ENCODE measurements around the gene MMP17.

Gene MMP17

GRCh38 chr12:131810726-131811125 is 17.5 kb upstream of the MMP17 start:
- DNase-seq = no peak
- TF ChIP-seq GATA1 (IDR thresholded peaks at IDR 0.05; ENCODE audit: low read depth, low read length) = no peak
- TF ChIP-seq POLR2A (IDR thresholded peaks at IDR 0.05; ENCODE audit: low read length) = no peak

DNA sequence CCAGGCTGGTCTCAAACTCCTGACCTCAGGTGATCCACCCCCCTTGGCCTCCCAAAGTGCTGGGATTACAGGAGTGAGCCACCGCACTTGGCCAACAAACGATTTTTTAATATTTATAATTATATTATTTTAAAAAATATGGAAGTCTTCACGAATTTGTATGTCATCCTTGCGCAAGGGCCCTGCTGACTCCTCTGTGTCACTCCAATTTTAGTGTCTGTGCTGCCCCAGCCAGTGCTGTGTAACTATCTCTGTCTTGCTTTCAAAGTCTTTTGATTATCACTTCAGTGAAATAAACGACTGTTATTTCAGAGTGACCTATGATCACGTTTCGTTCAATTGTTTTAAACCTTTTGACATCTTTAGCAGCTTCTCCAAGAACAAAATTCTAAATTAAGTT is 13.1 kb upstream of the MMP17 start:
- no peak for TF ChIP-seq POLR2A (IDR thresholded peaks at IDR 0.05; ENCODE audit: low read length)
- no peak for TF ChIP-seq GATA1 (IDR thresholded peaks at IDR 0.05; ENCODE audit: low read depth, low read length)
- no peak for DNase-seq

DNA sequence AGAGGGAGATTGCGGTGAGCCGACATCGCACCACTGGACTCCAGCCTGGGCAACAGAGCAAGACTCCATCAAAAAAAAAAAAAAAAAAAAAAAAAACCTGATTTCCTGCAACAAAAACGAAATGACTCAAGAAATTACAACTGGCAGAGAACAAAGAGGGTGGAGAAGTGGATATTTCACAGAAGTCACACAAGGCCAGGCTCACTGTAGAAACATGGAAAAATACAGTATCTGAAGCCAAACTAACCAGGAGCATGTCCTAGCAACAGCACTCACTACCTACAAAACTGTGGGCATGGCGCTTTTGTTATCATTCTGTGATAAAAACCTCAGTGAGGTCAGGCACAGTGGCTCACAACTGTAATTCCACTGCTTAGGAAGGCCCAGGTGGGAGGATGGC is 11.7 kb upstream of the MMP17 start:
- no peak for TF ChIP-seq GATA1 (IDR thresholded peaks at IDR 0.05; ENCODE audit: low read depth, low read length)
- TF ChIP-seq POLR2A (IDR thresholded peaks at IDR 0.05; ENCODE audit: low read length) = no peak
- DNase-seq = no peak

DNA sequence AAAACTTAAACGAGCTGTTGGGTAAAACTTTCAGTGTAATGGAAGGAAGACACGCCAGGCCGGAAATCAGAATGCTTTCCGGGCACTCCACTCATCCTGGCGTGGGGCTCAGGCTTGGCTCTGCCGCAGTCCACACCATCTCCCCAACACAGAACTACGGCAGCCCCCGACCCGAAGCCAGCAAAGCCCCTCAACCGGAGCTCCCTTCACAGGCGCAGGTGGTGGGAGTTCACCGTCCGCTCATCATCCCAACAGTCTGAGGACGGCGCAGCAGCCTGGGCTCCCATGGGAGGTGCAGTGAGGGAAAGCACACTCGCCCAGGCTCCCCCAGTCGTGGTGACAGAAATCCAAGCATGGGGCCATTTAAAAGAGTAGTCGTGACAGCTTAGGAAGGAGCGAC is 11.0 kb upstream of the MMP17 start:
- no peak for TF ChIP-seq GATA1 (IDR thresholded peaks at IDR 0.05; ENCODE audit: low read depth, low read length)
- no peak for TF ChIP-seq POLR2A (IDR thresholded peaks at IDR 0.05; ENCODE audit: low read length)
- DNase-seq = no peak

DNA sequence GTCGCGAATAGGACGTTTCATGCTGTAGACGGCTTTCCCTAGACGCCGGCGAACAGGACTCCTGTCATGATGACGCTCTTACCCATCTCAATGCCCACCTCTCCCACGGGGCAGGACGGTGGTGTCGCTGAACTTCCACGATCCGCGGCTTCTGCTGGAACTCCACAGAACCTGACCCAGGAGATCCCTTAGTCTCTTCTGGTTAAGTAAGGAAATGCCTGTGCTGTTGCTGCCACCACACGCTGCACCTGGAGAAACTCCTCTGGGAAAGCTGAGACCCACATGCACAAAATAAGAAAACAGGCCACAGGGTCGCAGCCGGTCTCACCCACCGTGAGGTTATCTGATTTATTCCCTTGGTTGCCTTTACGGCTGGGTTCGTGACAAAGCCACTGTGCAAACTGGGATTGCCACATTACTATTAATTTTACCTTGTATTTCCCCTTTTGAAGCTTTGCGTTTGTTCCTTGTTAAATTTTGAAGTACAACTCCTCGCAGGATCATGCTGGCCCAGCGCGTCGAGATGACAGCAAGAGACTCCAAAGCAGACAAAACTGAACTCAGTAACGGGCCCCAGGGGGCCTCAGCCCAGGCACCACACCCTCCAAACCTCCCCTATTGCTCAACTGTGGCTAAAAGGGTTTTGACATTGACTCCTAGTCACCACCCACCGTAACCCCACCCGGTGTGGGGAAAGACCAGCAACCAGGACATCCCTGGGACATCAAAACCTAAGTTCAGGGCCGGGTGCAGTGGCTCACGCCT is 9.2 kb upstream of the MMP17 start:
- no peak for DNase-seq
- TF ChIP-seq GATA1 (IDR thresholded peaks at IDR 0.05; ENCODE audit: low read depth, low read length) = no peak
- TF ChIP-seq POLR2A (IDR thresholded peaks at IDR 0.05; ENCODE audit: low read length) = no peak

DNA sequence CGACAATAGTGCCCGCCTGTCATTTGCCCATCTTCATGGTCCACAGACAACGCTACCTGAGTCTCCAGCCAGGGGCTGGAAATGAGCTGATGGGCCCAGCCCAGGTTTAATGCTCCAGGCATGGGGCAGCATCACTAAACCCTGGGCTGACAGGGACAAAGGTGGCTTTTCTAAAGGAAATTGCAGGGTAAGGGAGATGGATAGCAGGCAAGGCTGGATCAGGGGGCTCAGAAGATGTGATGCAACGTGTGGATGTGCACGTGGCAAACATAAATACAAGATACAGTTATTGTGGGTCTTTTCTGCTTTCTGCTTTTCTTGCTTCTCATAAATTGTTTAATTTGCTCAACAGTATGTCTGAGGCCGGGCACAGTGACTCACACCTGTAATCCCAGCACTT is 3.7 kb upstream of the MMP17 start:
- TF ChIP-seq POLR2A (IDR thresholded peaks at IDR 0.05; ENCODE audit: low read length) = no peak
- no peak for TF ChIP-seq GATA1 (IDR thresholded peaks at IDR 0.05; ENCODE audit: low read depth, low read length)
- DNase-seq = no peak

GRCh38 chr12:131825146-131825892 is 2.9 kb upstream of the MMP17 start:
- TF ChIP-seq GATA1 (IDR thresholded peaks at IDR 0.05; ENCODE audit: low read depth, low read length) (no peak), POLR2A (IDR thresholded peaks at IDR 0.05; ENCODE audit: low read length) (no peak)
- DNase-seq = no peak

DNA sequence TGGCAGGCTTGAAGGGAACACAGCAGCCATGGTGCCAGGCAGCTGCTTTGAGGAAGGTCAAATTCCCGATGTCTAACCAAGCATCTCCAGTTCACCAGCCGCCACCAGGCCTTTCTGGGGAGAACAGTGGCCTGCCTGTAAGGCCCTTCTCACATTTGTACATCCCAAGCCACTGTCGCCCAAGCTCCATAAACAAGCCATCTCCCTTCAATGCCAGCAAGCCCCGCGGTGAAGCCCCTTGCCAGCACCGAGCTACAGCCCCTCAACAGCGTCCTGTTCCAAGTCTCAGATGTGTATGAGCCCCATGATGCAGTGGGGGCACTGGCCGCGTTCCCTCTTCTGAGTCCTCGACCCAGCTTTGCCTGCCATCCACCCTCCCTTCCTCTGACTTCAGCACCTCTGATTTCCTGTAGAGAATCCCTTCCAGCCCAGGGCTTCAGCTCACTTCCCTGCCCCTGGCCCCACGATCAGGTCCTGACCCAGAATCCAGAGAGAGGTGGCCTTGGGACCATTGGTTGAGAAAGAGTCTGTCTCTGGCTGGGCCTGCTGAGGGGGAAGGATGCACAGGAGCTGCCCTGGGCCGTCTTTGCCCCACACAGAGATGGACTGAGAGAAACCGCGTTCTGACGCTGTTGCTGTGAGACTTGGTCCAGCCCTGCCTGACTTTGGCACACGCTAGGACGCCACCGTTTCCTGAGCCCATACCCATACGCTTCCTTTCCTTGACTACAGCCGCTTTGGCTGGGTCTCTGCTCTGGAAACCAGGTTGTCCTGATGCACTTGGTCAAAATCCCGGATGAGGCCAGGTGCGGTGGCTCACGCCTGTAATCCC is 1.9 kb upstream of the MMP17 start:
- TF ChIP-seq GATA1 (IDR thresholded peaks at IDR 0.05; ENCODE audit: low read depth, low read length) (no peak), POLR2A (IDR thresholded peaks at IDR 0.05; ENCODE audit: low read length) (no peak)
- no peak for DNase-seq

- DNase-seq = no peak
- TF ChIP-seq POLR2A (IDR thresholded peaks at IDR 0.05; ENCODE audit: low read length) = no peak
- no peak for TF ChIP-seq GATA1 (IDR thresholded peaks at IDR 0.05; ENCODE audit: low read depth, low read length)
These were observed 620 bp downstream of the MMP17 start for GRCh38 chr12:131828671-131829355.

GRCh38 chr12:131829356-131829747 is 1.2 kb downstream of the MMP17 start:
- TF ChIP-seq GATA1 (IDR thresholded peaks at IDR 0.05; ENCODE audit: low read depth, low read length) (no peak), POLR2A (IDR thresholded peaks at IDR 0.05; ENCODE audit: low read length) (no peak)
- DNase-seq = no peak

DNA sequence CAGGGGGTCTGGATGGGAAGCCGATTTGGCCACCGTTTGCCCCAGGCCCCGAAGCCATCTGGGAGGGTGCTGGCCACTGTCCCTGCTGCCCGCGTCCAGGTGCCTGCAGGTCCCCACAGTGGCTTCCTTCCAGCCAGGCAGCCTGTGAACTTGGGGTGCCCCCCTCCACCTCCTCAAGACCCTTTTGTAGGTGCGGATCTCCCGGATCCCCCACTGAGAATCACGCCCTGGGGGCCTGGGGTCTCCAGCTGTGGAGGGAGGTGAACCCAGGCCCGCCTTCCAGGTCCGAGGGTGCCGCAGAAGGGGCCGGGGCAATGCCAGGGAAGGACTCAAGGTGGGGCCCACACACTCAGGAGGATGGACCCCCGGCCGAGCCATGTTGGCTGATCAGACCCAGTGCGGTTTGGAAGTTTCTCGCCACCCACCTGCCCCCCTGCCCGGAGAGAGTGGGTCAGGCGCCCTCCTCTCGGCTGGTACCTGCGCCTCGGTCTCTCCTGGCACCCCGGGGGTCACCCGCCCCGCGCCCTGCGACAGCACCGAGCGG is 1.7 kb downstream of the MMP17 start:
- TF ChIP-seq POLR2A (IDR thresholded peaks at IDR 0.05; ENCODE audit: low read length) = no peak
- no peak for TF ChIP-seq GATA1 (IDR thresholded peaks at IDR 0.05; ENCODE audit: low read depth, low read length)
- DNase-seq = no peak

GRCh38 chr12:131830335-131830913 is 2.2 kb downstream of the MMP17 start:
- DNase-seq = peak; percentile 50 to 63
- TF ChIP-seq POLR2A (IDR thresholded peaks at IDR 0.05; ENCODE audit: low read length) = no peak
- TF ChIP-seq GATA1 (IDR thresholded peaks at IDR 0.05; ENCODE audit: low read depth, low read length) = no peak

Data from erythroblast (primary cell).